GM23248 (cell line): ENCODE data around the gene WNT9B.

Source experiments
- EZH2 ChIP-seq: fragments of 200-600 bp; sonication (generic); IDR thresholded peaks from 2 replicates; pipeline ENCODE4 v1.6.1; 2018; ENCODE audit warnings: antibody characterized with exemption, mild to moderate bottlenecking; ENCODE audit not compliant: insufficient read depth, poor library complexity, severe bottlenecking
- EZH2phosphoT487 ChIP-seq: fragments of 200-600 bp; sonication (generic); IDR thresholded peaks from 2 replicates; pipeline ENCODE4 v1.6.1; 2018; ENCODE audit warnings: antibody characterized with exemption, moderate library complexity, mild to moderate bottlenecking, low read depth; ENCODE audit not compliant: insufficient read depth

DNA sequence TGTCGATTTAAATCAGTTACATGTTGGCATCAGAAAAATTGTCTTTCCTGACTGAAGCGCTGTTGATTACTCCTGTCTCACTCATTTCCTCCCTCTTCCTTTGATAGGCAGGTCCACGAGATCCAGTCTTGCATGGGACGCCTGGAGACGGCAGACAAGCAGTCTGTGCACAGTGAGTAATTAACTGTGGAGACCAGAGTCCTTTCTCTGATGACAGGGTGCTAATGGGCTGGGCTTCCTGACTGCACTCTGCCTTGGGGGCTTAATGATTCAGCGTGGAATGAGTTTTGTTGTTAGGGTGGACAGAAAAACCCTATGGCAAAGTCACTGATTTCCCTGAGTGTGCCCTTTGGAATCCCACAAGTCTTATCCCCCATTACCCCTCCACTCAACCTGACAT, 78.0 kb downstream of the WNT9B start:
- TF ChIP-seq EZH2 (no peak), EZH2phosphoT487 (0 out of 2 replicates have a peak, but pooled peaks have one; percentile 26)
